Stimulated activated CD8-positive, alpha-beta memory T cell treated with anti-CD3 and anti-CD28 coated beads, Interleukin-15, amount 100 ng/mL, for 24 hours (primary cell): ENCODE measurements around the gene LSM4.

Source experiments
- DNase-seq: peaks from one replicate; pipeline ENCODE4 v3.0.0-alpha.2; 2020; ENCODE audit warnings: low read depth

The LSM4 gene

DNA sequence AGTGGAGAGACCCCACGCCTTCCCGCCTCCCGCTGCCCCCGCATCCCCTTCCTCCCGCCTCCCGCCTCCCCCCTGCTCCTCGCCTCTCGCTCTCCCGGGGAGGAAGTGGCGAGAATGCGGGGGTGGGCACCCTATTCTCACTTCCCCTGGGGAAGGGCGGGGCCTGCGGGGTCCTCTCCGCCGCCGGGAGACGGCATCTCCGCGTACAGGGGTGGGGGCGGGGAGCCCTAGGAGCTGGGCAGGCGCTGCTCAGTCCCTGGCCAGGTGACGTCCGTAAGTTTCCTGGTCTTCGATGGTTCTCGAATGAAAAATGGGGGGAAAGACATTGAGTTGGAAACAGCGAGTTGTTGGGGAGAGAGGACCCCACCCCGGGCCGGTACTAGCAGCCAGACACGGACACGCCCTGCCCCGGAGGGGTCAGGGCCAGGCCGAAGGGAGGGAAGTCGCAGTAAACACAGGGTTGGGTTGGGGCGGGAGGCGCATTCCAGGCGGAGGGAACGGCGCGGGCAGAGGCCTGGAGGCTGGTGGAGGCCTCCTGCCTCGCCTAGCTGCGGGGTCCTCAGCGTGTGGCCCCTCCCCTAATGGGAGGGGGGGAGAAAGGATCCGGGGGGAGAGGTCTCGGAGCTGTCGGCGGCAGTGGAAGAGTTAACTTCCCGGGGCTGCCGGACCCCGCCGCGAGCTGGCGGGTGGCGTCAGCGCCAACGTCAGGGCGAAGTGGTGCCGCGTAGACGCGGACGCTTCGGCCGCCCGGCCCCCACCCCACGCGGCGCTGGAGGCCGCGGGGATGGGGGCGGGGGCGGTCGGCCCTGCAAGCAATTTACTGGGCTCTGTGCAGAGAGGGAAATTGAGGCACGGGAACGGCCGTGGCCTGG, 31.1 kb downstream of the LSM4 start:
- peak; percentile 65 for DNase-seq

DNA sequence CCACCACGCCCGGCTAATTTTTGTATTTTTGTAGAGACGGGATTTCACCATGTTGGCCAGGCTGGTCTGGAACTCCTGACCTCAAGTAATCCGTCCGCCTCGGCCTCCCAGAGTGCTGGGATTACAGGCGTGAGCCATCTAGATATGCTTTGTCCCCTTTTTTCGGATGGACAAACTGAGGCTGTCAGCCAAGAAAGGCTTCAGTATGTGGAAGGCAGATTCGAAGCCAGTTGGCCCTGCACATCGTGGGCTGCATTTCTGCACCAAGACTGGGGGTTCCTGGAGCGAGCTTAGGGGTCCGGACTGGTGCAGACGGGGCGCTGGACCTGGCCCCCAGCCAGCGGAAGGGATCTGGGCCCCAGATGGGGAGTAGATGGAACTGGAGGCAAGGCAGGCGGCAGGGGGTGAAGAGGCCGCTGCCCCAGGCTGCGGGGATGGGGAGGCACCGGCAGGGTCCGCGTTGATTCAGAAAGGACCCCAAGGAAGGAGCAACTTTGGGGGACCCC, 31.8 kb downstream of the LSM4 start:
- DNase-seq = no peak

DNA sequence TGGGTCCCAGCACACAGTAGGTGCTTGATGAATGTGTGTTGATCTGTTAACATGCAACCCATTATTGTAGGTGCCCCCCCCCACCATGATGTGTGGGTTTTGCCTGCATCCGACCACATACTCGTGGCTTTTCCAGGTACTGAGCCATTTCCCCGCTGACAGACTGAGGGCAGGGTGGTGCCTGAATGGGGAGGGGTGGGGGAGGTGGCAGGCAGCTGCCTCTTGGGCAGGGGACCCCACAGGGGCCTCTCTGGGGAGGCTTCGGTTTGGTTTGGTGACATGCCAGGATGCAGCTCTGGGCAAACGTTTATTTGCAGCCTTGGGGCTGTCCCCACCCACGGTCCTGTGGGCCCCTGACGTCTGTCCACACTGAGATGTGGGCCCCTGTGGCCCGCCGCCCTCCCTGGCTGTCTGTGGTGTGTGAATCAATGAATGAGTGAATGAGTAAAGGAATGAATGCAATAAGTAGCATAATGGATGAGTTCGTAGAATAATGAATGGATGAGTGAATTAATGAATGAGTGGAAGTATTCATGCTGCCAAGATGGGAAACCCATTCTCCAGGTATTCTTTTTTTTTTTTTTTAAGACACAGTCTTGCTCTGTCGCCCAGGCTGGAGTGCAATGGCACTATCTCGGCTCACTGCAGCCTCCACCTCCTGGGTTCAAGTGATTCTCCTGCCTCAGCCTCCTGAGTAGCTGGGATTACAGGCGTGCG, 32.4 kb downstream of the LSM4 start:
- no peak for DNase-seq

DNA sequence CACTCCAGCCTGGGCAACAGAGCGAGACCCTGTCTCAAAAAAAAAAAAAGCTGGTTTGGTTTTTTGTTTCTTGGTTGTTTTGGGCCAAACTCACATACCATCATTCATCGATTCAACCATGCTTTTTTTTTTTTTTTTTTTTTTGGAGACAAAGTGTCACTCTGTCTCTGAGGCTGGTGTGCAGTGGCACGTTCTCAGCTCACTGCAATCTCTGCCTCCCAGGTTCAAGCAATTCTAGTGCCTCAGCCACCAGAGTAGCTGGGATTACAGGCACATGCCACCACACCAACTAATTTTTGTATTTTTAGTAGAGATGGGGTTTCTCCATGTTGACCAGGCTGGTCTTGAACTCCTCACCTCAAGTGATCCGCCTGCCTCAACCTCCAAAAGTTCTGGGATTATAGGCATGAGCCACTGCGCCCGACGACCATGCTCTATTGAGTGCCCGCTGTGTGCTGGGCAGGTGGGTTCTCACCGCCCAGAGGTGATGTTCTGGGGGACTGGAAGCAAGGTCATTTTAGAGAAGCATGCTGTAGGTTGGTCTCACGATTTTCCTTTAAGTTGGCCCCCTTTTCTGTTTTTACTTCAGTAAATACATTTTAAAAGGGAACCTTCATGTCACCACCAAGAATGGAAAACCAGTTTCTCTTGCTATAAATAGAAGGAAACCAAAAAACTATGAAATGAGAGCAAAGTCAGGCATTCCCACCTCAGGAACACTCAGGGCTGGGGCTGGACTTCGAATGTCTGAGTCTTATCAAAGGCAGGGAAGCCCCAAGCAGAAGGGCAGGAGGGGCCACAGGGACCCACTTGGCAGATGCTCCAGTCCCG, 33.2 kb downstream of the LSM4 start:
- DNase-seq = no peak

DNA sequence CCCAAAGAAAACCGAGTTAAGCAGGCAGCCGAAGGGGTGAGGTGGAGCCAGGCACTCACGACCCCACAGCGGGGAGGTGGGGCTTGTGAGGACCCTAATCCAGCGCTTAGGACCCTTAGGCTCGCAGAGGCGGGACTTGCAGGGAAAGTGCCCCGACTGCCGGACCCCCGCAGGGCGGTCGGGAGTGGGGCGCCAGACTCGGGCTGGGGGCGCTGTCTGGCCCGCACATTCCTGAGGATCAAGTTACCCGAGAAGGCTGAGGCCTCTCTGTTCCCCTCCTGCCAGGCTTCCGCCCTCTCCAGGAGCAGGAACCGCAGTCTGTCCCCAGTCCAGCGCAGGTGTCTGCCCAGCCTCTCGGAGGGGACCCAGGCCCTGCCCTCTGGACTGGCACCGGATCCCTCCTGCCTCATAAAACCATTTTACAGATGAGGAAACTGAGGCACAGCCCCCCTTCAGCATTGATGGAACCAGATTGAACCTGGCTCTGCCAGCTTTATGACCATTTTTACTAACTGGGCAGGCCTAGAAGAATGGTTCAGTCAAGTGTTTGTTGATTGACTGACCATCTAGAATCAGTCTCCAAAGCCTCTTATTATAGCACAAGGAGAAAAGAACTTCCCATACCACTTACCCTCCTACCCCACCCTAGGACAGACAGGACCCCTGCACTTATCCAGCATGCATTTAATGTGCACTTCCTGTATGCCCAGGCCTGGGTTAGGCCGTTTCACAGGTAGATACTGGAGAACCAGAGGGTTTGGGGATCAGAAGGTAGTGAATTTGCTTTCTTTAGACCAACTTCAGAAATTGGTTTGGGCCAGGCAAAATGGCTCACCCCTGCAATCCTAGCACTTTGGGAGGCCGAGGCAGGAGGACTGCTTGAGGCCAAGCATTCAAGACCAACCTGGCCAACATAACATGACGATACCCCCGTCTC, 34.8 kb downstream of the LSM4 start:
- DNase-seq = no peak

DNA sequence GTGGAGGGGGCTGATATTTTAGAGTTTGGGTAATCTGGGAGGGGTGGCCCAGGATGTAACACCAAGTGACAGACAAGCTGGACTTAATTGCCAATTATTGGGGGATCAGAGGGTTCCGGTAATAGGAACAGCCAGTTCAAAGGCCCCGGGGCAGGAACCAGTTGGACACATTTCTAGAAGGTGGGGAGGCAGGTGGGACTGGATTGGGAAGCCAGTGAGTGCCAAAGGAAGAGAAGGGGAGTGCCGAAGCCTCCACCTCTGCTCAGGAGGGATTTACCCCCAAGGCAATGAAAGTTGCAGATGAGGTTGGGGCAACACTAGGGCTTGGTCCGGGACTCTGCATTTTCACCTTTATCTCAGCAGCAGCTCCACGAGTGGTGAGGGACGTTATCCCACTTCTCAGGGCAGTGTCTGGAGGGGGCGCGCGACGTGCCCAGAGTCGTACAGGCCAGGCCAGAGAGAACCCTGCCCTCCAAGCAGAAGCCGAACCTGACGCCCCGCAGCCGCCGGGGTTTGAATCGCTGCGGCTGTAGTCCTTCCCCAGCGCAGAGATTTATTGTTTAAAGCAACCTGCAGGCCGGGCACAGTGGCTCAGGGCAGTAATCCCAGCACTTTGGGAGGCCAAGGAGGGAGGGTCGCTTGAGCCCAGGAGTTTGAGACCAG, 35.8 kb downstream of the LSM4 start:
- DNase-seq = no peak

DNA sequence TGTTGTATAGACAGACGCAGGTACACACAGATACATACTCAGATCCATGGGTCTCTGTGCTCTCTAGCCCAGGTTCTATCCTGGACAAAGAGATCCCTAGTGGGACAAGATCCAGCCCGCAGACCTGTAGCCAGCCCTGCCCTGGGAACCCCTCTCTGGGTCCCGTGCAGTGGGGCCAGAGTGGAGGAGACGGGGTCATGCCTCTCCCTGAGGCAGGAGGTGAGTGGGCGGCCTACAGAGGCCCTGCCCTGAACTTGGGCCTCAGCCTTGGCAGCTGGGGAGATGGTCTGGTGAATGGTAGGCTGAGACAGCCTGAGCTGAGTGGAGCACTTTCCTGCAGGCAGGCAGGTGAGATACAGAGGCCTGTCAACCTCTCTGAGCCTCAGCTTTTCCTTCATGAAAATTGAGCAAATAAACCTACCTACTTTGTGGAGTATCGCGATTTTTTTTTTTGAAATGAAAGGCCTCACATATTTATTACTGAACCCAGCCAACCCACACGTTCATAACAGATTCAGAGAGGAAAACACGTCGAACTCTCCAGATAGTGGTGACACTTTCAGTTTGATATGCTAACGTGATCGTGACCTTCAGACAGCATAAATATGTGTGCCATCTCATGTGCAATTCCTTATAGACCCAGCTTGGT, 38.0 kb downstream of the LSM4 start:
- DNase-seq = no peak

DNA sequence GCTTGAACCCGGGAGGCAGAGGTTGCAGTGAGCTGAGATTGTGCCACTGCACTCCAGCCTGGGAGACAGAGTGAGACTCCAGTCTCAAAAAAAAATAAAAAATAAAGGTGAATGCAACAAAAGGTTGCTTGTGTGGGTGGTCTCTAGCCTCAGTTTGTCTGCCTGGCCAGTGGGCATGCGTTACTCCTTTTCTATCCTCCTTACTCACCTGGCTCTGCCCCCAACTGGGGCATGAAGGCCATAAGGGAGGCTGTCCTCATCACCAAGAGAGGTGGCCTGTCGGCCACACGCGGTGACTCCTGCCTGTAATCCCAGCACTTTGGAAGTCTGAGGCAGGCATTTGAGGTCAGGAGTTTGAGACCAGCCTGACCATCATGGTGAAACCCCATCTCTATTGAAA, 39.5 kb downstream of the LSM4 start:
- DNase-seq = no peak

DNA sequence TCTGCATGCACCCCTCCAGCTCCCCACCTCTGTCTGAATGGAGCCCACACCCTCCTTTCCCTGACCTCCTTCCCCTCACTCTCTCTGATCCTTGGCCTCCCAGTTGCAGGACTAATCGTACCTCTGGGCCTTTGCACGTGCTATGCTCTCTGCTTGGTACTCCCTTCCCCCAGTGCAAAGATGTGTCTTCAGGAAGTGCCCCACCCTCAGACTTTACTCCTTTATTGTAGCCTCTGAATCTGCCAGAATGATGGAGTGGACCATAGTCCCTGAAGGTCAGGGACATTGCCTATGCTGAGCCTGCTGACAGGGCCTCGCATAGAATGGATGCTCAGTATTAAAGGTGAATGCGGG, 40.1 kb downstream of the LSM4 start:
- no peak for DNase-seq

DNA sequence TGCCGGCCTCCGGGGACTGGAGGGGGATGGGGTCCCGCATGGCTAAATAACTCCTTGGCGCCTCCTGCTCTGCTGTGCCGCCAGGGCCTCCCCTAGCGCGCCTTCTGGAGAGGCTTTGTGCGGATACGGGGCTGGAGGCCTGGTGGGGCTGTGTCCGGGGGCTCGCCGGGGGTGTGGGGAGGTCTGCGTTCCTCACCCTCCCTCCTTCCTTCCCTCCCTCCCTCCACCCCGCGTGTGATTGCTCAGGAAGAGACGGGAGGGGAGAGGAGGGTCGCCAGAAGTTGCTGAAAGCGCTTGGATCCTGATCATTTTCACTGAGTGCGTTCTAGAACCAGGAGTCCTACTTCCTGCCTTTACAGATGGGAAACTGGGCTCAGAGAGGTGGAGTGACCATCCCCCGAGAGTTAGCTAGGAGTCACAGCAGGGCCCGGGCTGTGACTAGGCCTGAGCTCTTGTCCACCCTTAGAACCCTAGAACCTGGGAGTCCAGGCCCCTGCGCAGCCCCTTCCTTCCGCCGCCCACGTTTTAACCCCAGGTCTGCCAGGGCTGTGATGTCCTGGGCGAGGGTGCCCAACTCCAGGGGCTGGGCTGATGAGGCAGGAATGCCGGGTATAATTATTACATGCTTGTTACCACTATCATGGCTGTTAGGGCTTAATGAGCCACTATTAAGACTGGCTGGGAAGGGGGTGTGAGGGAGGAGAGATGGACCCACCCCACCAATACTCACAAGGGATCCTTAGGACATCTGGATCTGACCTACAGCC, 40.7 kb downstream of the LSM4 start:
- no peak for DNase-seq

DNA sequence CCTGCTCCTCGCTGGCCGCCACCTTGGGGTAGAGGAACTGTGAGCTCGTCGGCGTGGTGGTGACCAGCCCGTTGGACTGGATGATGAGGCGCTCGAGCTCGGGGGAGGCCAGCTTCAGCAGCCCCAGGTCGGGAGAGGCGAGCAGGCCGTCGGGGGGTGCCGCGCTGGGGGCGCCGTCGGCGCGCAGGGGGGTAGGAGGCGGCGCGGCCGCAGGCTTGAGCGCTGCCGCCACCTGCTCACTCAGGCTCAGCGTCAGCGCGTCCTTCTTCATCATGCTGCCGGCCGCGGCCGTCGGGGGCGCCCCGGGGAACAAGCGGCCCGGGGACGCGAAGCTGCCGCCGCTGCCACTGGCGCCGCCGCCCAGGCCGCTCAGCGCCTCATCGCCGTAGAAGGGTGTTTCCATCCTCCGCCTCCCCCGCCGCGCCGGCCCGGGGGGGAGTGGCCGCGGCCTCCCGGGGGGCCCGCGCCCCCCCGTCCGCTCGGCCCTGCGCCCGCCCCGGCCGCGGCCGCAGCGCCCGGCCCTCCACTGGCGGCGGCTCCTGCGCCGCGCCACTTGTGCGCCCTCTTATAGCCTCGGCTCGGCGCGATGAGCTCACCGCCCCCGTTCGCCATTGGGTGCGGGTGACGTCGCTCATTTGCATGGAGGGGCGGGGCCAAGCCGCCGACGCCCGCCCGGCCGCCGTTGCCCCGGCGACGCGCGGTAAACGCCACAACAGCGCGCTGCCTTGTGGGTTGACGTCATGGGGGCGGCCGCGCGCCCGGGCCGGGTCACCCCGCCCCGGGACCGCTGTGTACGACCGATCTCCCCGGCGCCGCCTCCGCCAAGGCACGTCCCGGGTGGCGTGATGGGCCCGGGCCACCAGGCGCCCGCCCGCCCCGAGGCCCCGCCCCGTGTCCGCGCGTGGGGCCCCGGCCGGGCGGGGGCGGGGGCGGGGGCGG, 41.5 kb downstream of the LSM4 start, which contains the start of gene JUND:
TSS of gene JUND (minus strand) at position 541 of the 939 bp plus-strand sequence. CDS start at position 403, 138 bp downstream.
- peak; percentile 94 for DNase-seq

DNA sequence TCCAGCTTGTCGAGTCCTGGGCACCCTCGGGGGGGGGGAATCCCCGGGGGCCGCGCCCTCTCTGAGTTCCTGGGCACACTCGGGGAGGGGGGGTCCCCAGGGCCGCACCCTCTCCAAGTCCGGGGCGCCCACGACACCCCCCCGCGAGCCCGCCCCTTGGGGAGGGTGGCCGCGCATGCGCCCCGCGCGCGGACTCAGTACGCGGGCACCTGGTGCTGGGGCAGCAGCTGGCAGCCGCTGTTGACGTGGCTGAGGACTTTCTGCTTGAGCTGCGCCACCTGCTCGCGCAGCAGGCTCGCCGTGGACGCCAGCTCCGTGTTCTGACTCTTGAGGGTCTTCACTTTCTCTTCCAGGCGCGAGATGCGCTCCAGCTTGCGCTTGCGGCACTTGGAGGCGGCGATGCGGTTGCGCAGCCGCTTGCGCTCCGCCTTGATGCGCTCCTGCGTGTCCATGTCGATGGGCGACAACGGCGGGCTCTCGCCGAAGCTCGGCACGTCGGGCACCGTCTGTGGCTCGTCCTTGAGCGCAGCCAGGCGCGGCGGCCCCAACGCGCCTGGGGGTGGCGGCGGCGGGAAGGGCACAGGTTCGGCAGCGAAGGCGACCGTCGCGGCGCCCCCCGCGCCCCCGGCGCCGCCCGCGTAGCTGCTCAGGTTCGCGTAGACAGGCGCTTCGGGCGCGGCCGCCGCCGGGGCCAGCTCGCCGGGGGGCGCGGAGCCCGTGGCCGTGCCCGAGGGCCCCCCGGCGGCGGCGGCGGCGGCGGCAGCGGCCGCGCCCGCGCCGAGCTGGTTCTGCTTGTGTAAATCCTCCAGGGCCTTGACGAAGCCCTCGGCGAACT, 42.4 kb downstream of the LSM4 start:
- no peak for DNase-seq

DNA sequence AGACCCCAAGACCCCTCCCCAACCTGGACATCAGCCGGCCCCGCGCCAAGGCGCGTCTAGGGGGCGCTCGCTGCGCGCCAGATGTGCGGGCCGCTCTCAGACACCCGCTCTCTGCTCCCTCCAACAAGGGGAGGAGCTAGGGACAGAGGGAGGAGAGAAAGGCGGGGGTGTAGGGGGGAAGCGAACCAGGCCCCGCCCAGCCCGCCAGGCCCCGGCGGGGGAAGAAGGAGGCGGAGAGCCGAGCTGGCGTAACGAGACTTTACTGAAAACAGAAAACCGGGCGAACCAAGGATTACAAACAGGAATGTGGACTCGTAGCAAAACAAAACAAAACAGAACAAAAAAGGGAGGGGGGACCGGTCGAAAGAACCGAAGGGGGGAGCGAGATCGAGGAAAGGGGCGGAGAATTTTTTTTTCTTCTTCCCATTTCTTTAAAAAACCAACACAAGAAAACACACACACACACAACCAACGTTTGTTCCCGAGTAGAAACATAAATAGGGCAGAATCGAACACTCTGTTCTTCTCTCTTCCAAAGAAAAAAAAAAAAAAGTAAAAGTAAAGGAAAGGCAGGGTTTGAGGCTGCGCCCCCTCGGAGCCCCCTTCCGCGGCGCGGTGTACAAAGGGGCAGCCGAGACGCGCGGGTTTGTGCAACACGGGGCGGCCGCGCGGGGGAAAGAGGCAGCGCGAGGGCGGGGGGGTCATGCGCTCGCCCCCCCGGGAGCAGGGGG, 43.2 kb downstream of the LSM4 start:
- no peak for DNase-seq

DNA sequence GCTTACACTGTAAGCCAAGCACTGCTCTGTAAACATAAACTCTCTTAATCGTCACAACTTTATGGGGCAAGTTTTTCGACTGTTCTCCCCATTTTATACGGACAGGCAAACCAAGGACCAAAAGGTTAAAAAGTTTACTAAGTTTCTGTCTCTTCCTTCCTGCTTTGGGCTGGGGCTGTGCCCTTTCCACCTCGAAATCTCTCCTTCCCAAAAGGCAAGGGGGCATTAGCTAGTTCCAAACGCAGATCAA, 43.7 kb downstream of the LSM4 start:
- no peak for DNase-seq

DNA sequence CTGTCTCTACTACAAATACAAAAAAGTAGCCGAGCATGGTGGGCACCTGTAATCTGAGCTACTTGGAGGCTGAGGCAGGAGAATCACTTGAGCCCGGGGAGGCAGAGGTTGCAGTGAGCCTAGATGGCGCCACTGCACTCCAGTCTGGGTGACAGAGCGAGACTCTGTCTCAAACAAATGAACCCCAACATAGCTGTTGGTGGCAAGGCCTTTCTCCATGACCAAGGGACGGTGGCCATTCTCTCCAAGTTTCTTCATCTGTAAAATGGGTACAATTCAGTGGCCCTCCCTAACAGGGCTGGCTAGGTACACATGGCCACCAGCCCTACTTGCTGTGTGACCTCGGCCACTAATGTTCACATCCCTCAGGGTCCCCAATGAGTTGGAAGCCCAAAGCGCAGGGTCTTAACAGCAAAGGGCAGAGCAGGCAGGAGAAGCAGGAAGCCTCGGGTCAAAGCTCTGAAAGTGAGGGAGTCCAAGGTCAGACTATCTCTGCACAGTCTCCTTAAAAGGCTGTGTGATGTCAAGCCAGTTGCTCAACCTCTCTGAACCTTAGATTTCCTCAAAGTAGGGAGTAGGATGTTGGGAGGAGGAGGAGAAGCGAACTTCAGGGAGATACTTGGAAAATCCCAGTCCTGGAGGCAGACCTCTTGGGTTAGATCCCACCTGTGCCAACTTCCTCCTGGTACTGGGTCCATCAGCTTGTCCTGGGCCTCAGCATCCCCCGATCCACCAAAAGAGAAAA, 44.2 kb downstream of the LSM4 start:
- DNase-seq = no peak

DNA sequence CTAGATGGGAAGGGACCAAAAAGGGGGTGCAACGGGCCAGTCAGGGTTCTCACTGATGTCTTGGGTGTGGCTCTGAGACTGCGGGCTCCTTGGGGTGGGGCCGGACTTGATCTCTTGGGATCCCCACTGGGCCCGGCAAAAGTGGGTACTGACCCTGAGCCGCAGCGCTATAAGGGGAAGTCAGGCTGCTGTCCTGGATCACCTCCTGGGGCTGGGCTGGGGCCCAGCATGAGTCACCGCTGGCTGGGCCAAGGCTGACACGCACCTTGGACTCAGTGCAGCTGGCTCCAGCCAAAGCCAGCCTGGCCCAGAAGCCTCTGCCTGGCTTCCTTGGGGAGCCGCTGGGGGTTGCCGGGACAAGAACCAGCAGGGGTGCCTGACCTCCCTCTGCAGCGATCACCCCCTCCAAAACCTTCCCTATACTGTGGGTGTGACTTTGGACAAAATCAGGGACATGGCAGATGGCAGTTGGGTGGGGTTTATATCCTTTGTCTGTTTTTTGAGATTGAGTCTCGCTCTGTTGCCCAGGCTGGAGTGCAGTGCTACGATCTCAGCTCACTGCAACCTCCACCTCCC, 48.0 kb downstream of the LSM4 start:
- no peak for DNase-seq
